ENCODE measurements around the gene PCNX2. TPM values are rescaled to one million over a fixed set of nuclear protein-coding genes. Genes with fewer than 3 reads are reported as not detected.
A peak's percentile ranks its signal among the peaks of the same experiment; 100 is the strongest.

PCNX2 gene
- total and polyA plus RNA-seq, 2 donors (not counting 3 experiments of a cell fraction or from before 2014, with no cell fraction given) = 6.6 to 11.0 TPM

- no TSS peak for BruUV-seq (replicated peaks)
- FAIRE-seq (peak; percentile 76), DNase-seq (ENCODE audit: low read depth, low spot score) (peak; percentile 49)
- dilution Hi-C loops (cut with MboI; ENCODE audit: extremely low pct_ligation_motif_present, low sequenced_read_pairs) = no loop called here
- Histone ChIP-seq H3K4me2 (ENCODE audit: insufficient read depth, low read length) (no peak overlapping the region), H3K27me3 (ENCODE audit: control insufficient read depth in 2 of 2, insufficient read depth in 2 of 2, low read length in 2 of 2) (no peaks in the 10 kb centered on the region), H4K20me1 (replicated peaks; ENCODE audit: control insufficient read depth, extremely low read depth, insufficient read depth, low read length) (no peaks in the 10 kb centered on the region), H3K9me3 (replicated peaks; ENCODE audit: control insufficient read depth, insufficient read depth, low read length) (no peaks in the 10 kb centered on the region), H3K9me1 (replicated peaks; ENCODE audit: control insufficient read depth, extremely low read depth, insufficient read depth, low read length) (no peaks in the 10 kb centered on the region), H3K27ac (ENCODE audit: insufficient read depth, low read depth, low read length) (no peak overlapping the region), H3K9ac (replicated peaks; ENCODE audit: extremely low read depth, insufficient read depth, low read length) (no peak overlapping the region), H3K4me3 (replicated peaks in 1 of 3; ENCODE audit: insufficient read depth in 1 of 3, low read depth in 1 of 3, low read length in 3 of 3) (no peak overlapping the region), H3K79me2 (ENCODE audit: control insufficient read depth, insufficient read depth, low read length) (no peaks in the 10 kb centered on the region), H2AFZ (ENCODE audit: low read depth, low read length) (no peak overlapping the region), H3K4me1 (ENCODE audit: control insufficient read depth, extremely low read depth, insufficient read depth, low read length) (peaks cover 10% of the 10 kb centered on the region), H3K36me3 (ENCODE audit: control insufficient read depth in 2 of 2, extremely low read depth in 1 of 2, insufficient read depth in 2 of 2, low read length in 2 of 2) (peaks cover 0 to 2% of the 10 kb centered on the region in 2 experiments)
- intact Hi-C loops (cut with micrococcal nuclease) = loop anchor here (2.0 to 5.0 kb wide), 5 partner anchors 72 to 1351 kb away; partner anchors contain the start of gene MAP10
- CTCF ChIA-PET = interaction anchor here (0.7 to 2.9 kb wide), 6 partner anchors 11 to 318 kb away, joined by 3 to 23 read pairs (median 3); no protein-coding TSS in a partner anchor
- TF ChIP-seq FOS (IDR thresholded peaks at IDR 0.05; ENCODE audit: borderline replicate concordance, insufficient read depth, low read length) (peak; percentile 7), MAX (IDR thresholded peaks at IDR 0.05; ENCODE audit: insufficient read depth, insufficient read length) (no peak), CTCF (IDR thresholded peaks at IDR 0.05; ENCODE audit: extremely low read depth in 1 of 2, insufficient read depth in 1 of 2, low read depth in 1 of 2, low read length in 2 of 2) (peak; percentile 55 to 63)
- POLR2A ChIA-PET = no interaction called here
Measured at GRCh38 chr1:232952514-232953499, 342.7 kb downstream of the PCNX2 start.
